Testis (tissue), 2 donors: ENCODE results near the gene ZC3H12D.

Source experiments
- POLR2A ChIP-seq: fragments of 450-650 bp; IDR thresholded peaks from one replicate; pipeline ENCODE4 v1.6.1; 2017; ENCODE audit warnings: antibody characterized with exemption, mild to moderate bottlenecking, moderate library complexity
- TF ChIP-seq, protein P1 (sequence below), 3 experiments: fragments of 450-650 bp in 2 of 3; fragments of 200-600 bp in 1 of 3; sonication (generic) in 1 of 3; IDR thresholded peaks; one replicate each; pipeline ENCODE4 v1.5.1; 2016 to 2019; ENCODE audit warnings: antibody characterized with exemption in 3 of 3, mild to moderate bottlenecking in 2 of 3, moderate library complexity in 1 of 3

DNA sequence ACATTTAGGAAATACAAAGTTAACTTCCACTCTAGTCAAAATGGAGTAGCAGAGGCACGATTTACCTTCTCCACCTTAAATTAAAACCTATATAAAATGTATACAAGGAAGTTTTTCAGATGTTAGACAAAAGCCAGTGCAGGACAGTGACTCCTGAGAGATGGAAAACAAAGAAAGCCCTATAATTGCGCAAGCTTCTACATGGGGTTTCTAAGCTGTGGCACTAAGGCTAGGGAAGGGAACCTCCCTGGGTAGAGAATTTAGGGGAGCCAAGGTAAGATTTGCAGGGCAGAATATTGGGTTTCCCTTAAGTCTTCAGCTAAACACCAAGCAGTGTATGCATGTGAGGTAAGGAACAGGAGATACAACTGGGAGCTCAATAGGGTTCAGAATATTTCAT is 18.5 kb upstream of the ZC3H12D start:
- TF ChIP-seq, protein P1, sequence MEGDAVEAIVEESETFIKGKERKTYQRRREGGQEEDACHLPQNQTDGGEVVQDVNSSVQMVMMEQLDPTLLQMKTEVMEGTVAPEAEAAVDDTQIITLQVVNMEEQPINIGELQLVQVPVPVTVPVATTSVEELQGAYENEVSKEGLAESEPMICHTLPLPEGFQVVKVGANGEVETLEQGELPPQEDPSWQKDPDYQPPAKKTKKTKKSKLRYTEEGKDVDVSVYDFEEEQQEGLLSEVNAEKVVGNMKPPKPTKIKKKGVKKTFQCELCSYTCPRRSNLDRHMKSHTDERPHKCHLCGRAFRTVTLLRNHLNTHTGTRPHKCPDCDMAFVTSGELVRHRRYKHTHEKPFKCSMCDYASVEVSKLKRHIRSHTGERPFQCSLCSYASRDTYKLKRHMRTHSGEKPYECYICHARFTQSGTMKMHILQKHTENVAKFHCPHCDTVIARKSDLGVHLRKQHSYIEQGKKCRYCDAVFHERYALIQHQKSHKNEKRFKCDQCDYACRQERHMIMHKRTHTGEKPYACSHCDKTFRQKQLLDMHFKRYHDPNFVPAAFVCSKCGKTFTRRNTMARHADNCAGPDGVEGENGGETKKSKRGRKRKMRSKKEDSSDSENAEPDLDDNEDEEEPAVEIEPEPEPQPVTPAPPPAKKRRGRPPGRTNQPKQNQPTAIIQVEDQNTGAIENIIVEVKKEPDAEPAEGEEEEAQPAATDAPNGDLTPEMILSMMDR (IDR thresholded peaks at IDR 0.05) = no peak
- no peak for TF ChIP-seq POLR2A
